ENCODE results near the gene SEMA4C. TPM values are rescaled to one million over a fixed set of nuclear protein-coding genes. Genes with fewer than 3 reads are reported as not detected.

Gene SEMA4C
- polyA plus RNA-seq, 1 donor (not counting 4 experiments of a cell fraction or from before 2014, with no cell fraction given) = 7.5 TPM

DNA sequence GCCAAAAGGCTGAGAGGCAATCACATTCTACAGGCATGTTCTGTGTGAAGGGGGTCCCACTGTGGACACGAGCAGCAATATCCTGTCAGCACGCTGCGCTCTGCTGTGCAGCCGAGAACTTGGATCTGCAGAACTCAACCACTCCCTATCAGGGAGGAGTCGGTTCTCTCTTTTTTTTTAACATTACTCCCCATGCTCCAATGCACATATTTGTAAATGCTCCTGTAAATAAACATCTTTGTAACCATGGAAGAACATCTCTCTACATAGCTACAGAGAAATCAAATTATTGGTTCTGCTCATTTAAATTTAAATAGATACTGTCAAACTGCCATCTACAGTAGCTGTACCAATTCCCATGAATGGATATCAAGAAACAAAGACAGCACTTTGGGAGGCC, 23.1 kb downstream of the SEMA4C start:
- H3K4me1 ChIP-seq (ENCODE audit: control insufficient read depth, extremely low read depth, insufficient read depth, low read length) = no peaks in the 10 kb centered on the region
- no peaks in the 10 kb centered on the region for H3K79me2 ChIP-seq (ENCODE audit: control insufficient read depth, insufficient read depth, low read length)
- H3K9ac ChIP-seq (ENCODE audit: control insufficient read depth, extremely low read depth, insufficient read depth, low read length) = no peak overlapping the region
- dilution Hi-C loops (cut with MboI; ENCODE audit: extremely low pct_ligation_motif_present, low sequenced_read_pairs) = no loop called here
- no peak overlapping the region for H3K27ac ChIP-seq (ENCODE audit: control insufficient read depth, insufficient read depth, low read length)
- no peak for TF ChIP-seq EZH2 (IDR thresholded peaks at IDR 0.05; ENCODE audit: low read length)
- no peak for TF ChIP-seq CTCF (optimal IDR thresholded peaks at IDR 0.05 in 1 of 3, IDR thresholded peaks at IDR 0.05 in 1 of 3, conservative IDR thresholded peaks at IDR 0.05 in 1 of 3; ENCODE audit: extremely low read depth in 1 of 3, insufficient read depth in 2 of 3, low read length in 3 of 3)
- DNase-seq (ENCODE audit: low read depth, low spot score) (no peak), FAIRE-seq (no peak)
- H2AFZ ChIP-seq (ENCODE audit: control insufficient read depth, low read length) = no peak overlapping the region
- no peak overlapping the region for H3K4me2 ChIP-seq (ENCODE audit: control insufficient read depth, extremely low read depth, insufficient read depth, low read depth, low read length)
- H3K27me3 ChIP-seq (ENCODE audit: control insufficient read depth, extremely low read depth, insufficient read depth, low read length) = no peaks in the 10 kb centered on the region
- no peaks in the 10 kb centered on the region for H4K20me1 ChIP-seq (ENCODE audit: control insufficient read depth, extremely low read depth, insufficient read depth, low read length)
- peaks cover 0 to 3% of the 10 kb centered on the region in 2 experiments for H3K36me3 ChIP-seq (ENCODE audit: control insufficient read depth in 2 of 2, extremely low read depth in 1 of 2, insufficient read depth in 2 of 2, low read length in 2 of 2)
- no peak overlapping the region for H3K4me3 ChIP-seq (ENCODE audit: control insufficient read depth in 2 of 3, extremely low read depth in 1 of 3, insufficient read depth in 2 of 3, low read depth in 1 of 3, low read length in 3 of 3)
- no peaks in the 10 kb centered on the region for H3K9me1 ChIP-seq (ENCODE audit: control insufficient read depth, extremely low read depth, insufficient read depth, low read length)
- no peaks in the 10 kb centered on the region for H3K9me3 ChIP-seq (ENCODE audit: control insufficient read depth, low read depth, low read length)

- Histone ChIP-seq H3K27me3 (ENCODE audit: control insufficient read depth, extremely low read depth, insufficient read depth, low read length) (no peaks in the 10 kb centered on the region), H3K4me2 (ENCODE audit: control insufficient read depth, extremely low read depth, insufficient read depth, low read depth, low read length) (no peak overlapping the region), H2AFZ (ENCODE audit: control insufficient read depth, low read length) (no peak overlapping the region), H3K9me1 (ENCODE audit: control insufficient read depth, extremely low read depth, insufficient read depth, low read length) (no peaks in the 10 kb centered on the region), H3K9me3 (ENCODE audit: control insufficient read depth, low read depth, low read length) (no peaks in the 10 kb centered on the region), H4K20me1 (ENCODE audit: control insufficient read depth, extremely low read depth, insufficient read depth, low read length) (peaks cover 3% of the 10 kb centered on the region), H3K27ac (ENCODE audit: control insufficient read depth, insufficient read depth, low read length) (no peak overlapping the region), H3K36me3 (ENCODE audit: control insufficient read depth in 2 of 2, extremely low read depth in 1 of 2, insufficient read depth in 2 of 2, low read length in 2 of 2) (no peaks in the 10 kb centered on the region), H3K4me1 (ENCODE audit: control insufficient read depth, extremely low read depth, insufficient read depth, low read length) (no peaks in the 10 kb centered on the region), H3K4me3 (ENCODE audit: control insufficient read depth in 2 of 3, extremely low read depth in 1 of 3, insufficient read depth in 2 of 3, low read depth in 1 of 3, low read length in 3 of 3) (no peak overlapping the region), H3K79me2 (ENCODE audit: control insufficient read depth, insufficient read depth, low read length) (no peaks in the 10 kb centered on the region), H3K9ac (ENCODE audit: control insufficient read depth, extremely low read depth, insufficient read depth, low read length) (no peak overlapping the region)
- no peak for FAIRE-seq
- no peak for DNase-seq (ENCODE audit: low read depth, low spot score)
- TF ChIP-seq EZH2 (IDR thresholded peaks at IDR 0.05; ENCODE audit: low read length) = no peak
- no peak for TF ChIP-seq CTCF (optimal IDR thresholded peaks at IDR 0.05 in 1 of 3, IDR thresholded peaks at IDR 0.05 in 1 of 3, conservative IDR thresholded peaks at IDR 0.05 in 1 of 3; ENCODE audit: extremely low read depth in 1 of 3, insufficient read depth in 2 of 3, low read length in 3 of 3)
- dilution Hi-C loops (cut with MboI; ENCODE audit: extremely low pct_ligation_motif_present, low sequenced_read_pairs) = no loop called here
Measured at GRCh38 chr2:96844405-96844808, 25.5 kb downstream of the SEMA4C start.
